DLD1 (cell line): ENCODE results near the gene CAP1.
"Not testable (repeated sequence)": the region's sequence is repeated elsewhere in the genome, so short reads cannot be mapped to it uniquely, and the experiment has no call there.

Experiments
- in situ Hi-C: cut with HindIII; loops from 2 replicates; pipeline ENCODE4 v1.10.0; 2017; ENCODE audit warnings: low sequenced_read_pairs

Gene CAP1

DNA sequence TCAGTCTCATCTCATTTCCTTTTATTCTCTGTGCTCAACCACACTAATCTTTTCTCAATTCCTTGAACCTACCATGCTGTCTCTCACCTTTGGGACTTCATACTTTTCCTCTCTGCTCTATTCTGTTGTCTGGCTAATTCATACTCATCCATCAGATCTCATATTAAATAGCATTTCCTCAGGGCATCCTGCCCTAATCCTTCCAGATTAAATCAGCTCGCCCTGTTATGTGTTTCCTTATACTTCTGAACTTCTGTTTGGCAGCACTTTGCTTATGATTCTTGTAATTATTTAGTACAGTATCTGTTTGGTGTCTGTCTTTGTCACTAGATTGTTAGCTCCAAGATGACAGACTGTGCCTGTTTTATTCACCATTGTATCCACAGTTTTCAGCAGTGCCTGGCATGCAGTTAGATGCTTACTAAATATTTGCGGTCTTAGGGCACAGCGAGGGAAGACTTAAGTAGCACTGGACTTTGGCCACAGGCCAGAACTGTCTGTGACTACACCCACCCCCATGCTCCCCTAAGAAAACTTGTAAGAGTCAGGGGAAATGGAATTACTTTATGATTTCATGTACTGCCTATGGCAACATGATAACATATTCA lies 9.9 kb upstream of the CAP1 start:
- in situ Hi-C loops: no loop called here

DNA sequence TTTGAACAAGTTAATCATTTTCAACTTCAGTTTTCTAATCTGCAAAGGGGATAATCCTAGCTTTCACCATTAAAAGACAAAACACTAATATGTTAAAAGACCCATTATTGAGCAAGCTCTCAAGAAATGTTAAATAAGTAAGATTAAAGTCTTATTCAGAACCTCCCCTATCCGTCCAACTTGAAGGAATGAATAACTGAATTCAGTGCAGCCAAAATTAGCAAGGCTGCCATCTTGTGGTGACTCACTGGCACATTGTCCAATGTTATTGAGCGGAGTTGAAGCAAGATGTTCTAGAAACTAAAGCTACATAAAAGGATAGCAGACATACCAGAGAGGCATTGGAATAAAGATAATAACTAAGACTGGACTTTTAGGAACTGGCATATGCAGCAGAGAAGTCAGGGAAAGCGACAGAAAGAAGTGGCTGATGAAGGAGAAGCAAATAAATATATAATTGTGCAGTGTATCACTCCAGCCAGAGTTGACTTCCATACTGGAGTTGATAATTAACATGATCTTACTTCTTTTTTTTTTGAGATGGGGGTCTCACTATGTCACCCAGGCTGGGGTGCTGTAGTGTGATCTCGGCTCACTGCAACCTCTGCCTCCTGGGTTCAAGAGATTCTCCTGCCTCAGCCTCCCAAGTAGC lies 8.2 kb upstream of the CAP1 start:
- in situ Hi-C loops: no loop called here

DNA sequence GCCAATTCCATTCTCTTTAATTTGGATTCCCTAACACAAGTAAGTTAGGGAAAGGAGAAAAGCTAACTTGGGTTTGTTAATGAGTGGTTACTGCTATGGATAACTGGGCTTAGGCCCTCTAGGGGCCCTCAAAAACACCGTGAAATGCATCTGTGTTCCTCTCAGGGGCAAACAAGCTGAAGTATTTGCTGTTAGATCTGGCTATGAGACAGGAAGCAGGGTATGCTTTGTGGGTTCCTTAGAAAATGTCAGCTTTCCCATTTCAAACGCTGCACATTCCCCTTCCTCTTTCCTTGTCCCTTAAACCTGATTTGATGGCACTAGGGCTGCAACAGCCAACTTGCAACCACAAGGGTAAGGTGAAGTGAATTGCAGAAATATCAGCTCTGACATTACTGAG lies 5.7 kb upstream of the CAP1 start:
- in situ Hi-C loops: no loop called here

DNA sequence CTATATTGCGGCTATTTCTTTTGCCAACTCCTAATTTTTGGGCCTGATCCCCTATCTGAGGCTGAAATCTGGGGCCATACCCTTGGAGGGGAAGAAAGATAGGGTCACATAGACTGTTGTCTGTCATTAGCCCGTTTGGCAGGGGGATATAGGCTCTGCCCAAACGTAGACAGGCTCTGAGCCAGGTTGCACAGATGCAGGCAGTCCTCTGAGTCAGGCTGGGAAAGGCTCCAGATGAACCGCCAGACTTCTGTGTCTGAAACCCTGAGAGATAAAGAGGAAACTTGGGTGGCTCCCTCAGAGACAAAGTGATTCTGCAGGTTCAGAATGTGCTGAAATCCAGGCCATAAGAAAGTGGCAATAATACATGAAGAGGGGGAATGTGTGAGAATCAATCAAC lies 4.0 kb upstream of the CAP1 start:
- in situ Hi-C loops: no loop called here

DNA sequence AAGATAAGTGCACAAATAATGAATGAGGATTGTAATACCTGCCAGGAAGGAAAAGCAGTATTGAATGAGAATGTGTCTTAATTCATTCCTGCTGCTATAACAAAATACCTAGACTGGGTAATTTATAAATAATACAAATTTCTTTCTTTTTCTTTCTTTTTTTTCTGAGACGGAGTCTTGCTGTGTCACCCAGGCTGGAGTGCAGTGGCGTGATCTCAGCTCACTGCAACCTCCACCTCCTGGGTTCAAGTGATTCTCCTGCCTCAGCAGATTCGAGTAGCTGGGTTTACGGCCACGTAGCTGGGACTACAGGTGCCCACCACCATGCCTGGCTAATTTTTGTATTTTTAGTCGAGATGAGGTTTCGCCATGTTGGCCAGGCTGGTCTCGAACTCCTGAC lies 3.3 kb upstream of the CAP1 start:
- in situ Hi-C loops: not testable (repeated sequence)

DNA sequence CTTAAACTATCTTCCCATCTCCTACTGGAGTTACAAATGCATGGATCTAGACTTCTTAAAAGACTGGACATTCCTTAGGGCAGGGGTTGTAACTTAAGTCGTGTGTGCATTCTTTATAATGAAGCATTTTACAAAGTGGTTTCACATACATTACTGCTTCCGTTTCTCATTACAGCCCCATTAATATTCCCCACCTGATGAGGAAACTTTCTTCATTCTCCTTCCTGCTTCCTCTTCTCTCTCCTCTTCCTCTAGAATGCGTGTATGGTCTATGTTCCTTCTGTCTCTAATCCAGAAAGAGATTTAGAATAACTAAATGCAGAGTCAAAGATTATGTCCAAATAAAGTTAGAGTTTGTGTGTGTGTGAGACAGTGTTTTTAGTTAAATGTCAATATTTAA lies 1.8 kb upstream of the CAP1 start:
- in situ Hi-C loops: no loop called here

DNA sequence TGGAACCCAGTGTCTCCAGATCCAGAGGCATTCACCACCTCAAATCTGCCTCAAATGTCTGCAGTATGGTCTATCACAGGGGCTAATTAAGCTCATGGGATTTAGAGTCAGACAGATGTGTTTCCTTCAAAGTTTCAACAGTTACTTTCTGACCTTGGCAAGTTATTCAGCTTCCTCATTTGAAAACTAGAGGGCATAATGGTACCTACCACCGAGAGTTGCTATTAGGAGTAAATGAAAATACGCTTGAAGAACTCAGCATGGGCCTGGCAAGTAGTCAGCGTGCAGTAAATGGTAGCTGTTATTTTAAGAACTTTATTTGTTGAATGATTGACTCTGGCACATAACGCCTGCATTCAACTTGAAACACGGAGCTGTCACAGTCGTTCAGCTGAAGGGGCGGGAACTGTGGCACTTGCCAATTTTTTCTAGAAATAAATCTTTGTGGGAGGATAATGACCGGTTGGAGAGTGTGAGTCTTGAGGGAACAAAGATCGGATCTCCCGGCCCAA lies 1.2 kb upstream of the CAP1 start:
- in situ Hi-C loops: no loop called here

DNA sequence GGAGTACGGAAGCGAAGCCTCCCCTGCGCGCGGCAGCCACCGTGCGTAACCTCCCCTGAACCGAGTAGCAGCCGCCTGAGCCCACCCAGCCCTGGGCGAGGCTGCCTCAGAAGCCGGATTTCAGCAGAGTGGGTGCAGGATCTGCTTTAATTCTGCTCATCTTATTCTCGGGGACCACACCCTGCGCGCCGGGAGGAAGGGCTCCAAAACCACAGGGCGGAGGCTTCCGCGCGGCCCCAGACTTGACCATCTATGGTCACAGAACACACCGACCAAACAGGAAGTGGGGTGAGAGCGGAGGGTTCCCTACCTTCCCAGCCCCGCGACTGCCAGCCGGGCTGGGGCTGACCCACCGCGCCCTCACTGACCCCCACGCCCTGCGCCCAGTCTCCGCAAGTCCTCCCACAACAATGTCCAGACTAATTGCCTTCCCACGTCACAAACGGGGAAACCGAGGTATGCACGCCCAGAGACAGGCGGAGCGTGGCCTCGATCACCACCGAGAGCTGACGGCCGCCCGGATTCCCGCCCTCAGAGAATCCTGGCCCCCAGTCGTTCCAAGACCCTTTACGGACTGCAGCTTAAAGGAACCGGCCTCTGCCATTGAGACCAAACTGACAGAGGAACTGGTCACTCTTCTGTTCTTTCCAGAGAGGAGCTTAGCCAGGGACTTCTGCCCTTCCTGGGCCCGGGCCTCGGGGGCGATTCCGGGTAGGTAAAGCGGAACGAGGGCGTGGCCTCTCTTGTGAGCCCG lies 595 bp upstream of the CAP1 start:
- in situ Hi-C loops: no loop called here

DNA sequence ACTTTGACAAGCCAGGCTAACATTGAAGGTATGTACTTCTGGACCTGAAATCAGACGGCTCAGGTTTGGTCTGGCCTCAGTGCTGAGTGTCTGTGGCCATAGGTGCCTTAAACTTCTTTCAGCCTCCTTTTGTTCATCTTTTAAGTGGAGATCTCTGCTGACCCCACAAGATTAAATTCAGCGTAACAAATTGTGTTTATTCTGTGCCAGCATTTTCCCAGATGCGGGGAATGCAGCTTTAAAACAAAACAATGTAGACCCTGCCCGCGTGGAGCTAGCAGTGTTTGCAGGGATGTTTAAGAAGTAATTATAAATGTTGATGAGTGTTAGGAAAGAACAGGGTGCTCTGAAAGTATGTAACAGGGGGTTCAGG lies 923 bp downstream of the CAP1 start:
- in situ Hi-C loops: no loop called here

DNA sequence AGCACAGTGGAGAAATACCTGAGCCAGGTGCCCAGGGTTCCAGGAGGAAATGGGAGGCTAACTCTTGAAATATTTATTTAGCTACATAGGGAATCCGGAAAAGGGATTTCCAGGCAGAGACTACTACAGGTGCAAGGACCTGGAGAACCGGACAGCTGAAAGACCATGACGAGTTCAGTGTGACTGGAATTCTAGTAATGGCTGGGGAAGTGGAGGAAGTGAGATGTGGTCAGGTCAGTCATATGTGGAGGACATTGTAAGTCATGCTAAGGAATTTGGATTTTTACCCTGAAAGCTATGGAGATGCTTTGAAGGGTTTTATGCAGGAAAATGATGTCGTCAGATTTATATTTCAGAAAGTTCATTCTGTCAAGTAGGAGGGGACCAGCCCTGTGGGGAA lies 1.8 kb downstream of the CAP1 start:
- in situ Hi-C loops: no loop called here

DNA sequence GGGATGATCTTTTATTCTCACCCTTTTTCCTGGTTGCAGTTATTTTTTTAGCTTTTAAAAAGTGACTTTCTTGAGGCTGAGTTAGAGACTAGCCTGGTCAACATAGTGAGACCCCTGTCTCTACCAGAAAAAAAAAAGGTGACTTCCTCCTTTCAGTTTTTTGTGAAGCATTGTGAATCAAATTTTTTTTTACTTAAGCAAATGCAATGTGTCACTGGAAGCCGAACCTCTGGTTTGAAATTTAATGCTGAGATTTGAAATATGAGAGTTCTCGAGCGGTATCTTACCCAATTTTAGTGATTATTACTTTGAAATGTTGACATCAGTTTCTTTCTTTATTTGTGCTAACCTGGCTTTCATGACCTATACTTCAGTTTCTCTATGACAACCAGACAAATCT lies 3.6 kb downstream of the CAP1 start:
- in situ Hi-C loops: no loop called here

DNA sequence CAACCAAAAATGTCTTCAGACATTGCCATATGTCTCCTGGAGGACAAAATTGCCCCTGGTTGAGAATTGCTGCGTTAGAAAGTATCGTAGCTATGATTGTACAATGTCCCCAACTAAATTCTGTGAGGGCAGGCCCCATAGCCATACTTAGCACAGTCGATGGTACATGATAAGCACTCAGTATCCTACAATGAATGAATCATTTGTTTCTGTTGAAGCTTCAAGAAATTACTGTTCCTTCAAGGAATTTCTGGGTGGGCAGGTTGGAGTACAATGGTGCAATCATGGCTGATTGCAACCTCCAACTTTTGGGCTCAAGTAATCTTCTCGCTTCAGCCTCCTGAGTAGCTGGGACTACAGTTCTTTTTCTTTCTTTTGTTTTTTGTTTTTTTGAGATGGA lies 4.7 kb downstream of the CAP1 start:
- in situ Hi-C loops: no loop called here

DNA sequence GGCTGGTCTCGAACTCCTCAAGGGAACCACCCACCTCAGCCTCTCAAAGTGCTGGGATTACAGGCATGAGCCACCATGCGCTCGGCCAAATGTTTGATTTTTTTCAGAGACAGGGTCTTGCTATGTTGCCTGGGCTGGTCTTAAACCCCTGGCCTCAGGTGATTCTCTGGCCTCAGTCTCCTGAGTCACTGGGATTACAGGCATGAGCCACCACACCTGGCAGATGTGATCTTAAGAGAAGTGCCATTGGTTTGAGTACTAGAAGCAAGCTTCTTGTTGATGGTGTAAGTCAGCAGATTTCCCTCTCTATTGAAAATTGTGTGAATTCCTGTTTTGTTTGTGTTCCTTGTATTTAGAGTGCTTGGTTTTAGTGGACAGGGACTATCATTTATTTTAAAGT lies 5.2 kb downstream of the CAP1 start:
- in situ Hi-C loops: no loop called here

DNA sequence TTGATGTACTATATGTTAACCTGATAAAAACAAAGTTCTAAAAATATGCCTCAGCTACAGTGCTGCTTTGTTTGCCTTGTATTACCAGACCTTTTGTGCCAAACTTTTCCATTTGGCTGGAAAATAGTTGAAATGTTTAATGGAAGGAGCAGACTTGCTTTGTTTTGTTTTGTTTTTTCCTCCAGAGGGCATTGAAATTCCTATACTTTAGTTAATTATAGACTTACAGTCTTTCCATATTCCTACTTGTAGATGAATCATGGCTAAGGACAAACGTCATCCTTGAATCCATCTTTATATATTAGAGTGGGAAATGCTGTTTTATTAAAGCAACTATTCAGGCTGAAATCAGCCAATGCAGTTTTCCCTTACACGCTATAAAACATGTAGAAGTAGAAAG lies 6.7 kb downstream of the CAP1 start:
- in situ Hi-C loops: no loop called here

DNA sequence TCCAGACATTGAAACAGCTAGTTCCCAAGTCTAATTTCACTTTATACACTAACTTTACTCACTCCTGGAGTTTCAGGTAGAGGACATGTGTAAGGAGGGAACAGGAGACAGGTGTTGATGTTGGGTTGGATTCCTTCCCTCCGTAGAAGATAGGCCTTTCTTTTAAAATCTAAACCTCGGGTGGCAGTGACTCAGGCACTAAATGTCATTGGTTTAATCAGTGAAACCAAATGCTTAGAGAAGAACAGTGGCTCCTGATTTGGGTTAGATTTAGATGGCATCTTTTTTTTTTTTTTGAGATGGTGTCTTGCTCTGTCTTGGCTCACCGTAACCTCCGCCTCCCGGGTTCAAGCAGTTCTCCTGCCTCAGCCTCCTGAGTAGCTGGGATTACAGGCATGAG lies 7.2 kb downstream of the CAP1 start:
- in situ Hi-C loops: no loop called here

DNA sequence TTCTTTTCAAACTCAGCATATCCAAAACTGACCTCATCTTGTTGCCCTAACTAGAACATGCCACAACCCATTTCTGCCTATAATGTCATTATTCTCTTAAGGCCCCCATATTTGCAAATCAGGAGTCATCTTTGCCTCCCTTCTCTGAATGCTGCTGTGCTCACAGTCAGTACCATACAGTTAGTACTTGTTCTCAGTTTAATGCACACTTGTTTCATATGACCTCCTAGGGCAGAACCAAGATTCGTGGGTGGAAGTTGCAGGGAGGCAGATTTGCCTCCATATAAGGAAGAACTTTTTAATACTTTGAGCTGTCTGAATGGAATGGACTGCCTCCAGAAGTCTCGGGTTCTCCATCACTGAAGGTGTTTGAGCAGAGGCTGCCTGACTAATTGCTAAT lies 9.2 kb downstream of the CAP1 start:
- in situ Hi-C loops: no loop called here

DNA sequence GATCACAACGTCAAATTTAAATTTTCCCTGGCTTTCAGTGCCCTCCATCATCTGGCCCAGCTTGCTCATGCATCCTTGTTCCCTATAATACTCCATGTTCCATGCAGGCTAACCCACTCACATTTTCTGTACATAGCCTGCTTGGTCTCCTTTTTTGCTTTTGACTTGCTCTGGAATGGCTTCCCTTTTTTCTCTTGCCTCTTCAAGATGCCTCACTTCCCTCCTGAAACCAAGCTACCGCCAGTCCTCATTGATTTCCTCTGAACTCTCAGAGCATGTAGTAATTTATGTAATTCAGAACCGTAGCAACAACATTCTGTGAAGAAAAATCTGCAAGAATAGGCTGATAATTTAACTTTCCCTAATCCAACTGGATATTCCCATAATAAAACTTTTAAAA lies 10.3 kb downstream of the CAP1 start:
- in situ Hi-C loops: no loop called here

DNA sequence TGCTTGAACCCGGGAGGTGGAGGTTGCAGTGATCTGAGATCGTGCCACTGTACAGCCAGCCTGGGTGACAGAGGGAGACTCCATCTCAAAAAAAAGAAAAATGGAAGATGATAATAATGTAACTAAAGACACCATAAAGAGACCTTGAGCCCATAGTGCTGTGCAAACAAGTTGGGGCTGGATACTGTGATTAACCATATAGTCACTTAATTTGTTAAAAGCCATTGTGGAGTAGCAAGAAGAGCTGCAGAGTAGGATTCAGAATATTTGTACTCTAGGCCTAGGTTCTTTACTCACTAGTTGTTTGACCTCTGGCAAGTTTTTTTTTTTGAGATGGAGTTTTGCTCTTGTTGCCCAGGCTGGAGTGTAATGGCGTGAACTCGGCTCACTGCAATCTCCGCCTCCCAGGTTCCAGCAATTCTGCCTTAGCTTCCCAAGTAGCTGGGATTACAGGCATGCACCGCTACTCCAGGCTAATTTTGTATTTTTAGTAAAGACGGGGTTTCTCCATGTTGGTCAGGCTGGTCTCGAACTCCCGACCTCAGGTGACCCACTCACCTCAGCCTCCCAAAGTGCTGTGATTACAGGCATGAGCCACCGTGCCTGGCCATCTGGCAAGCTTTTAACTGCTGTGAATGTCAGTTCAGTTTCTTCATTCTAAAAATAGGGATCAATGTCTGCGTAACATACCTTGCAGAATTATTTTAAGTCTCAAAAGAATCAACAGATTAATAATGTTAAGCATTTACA lies 12.8 kb downstream of the CAP1 start:
- in situ Hi-C loops: no loop called here

DNA sequence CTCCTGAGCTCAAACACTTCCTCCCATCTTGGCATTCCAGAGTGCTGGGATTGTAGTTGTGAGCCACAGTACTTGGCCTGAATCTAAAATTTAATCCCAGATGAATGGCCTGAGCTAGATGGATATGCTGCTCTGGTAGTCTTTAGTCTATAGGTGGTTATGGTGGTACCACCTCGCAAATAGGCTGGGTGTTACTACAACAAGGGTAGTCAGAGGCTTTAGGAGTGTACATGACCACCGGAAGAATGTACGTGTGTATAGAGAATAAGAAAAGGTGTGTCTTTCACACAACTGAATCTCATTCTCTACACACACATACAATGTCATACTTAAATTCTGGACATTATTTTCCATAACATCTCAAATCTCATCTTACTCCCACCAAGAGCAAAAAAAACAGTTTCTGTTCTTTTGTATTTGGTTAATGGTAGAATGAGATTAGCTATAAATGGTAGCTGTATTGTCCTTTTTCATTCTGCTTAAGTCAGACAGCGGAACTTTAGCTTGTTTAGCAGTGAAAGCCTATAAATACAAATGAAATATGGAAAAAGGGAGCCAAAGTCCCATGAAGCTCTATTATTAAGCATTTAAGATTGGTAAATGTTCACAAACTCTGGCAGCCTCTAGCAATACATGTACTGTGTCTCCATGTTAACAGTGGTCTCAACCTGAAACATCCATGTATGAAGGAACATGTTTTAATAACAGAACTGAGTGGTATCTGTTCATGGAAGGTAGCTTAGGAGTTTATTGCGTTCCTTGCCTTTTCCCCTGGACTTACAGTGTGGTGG lies 16.2 kb downstream of the CAP1 start:
- in situ Hi-C loops: no loop called here

DNA sequence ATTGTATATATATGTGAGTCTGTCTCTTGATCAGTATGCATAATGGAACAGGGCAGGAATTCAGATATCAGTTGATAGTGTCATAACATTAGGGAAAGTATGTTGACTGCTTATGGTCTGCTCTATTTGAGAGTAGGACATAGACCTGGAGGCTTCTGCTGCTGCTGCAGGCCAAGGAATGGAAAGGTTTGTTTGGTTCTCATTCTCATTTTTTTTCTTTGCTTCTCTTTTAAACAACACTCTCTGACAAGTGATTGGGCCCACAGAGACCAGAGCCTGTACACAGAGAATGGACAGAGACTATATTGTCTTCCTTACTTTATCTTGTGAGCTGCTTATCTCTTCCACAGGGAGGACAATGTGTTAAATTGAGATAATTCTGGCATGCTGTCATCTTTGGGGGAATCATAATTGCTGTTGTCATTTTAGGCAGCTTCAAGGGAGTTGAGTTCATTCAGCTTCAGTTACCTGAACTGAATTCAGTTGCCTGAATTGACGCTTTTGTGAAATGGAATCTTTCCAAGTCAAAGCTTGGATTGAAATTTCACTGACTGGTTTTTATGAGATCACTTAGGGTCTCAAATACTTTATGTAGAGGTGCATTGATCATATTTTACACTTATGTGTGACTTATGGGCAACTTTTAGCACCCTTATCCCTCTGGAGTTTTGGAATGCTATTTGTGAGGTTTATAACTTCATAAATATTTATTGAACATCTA lies 16.9 kb downstream of the CAP1 start:
- in situ Hi-C loops: no loop called here
